Endothelial cell of umbilical vein (primary cell): ENCODE data around the gene GOLGA3. TPM values are rescaled to one million over a fixed set of nuclear protein-coding genes. Genes with fewer than 3 reads are reported as not detected.
"Not testable (repeated sequence)": the region's sequence is repeated elsewhere in the genome, so short reads cannot be mapped to it uniquely, and the experiment has no call there.

Experiments
- BruUV-seq: library from RNA; stranded (reverse); fragments of 400-500 nt; replicated peaks from 2 replicates; lab custom pipeline; 2021; lab: Mats Ljungman, UMichigan
- CTCF ChIA-PET: fragments of 300-600, 350-600 bp; sonication (Branson Sonifier 250); formaldehyde crosslinking; loops from one replicate; lab custom pipeline; 2021; ENCODE audit warnings: antibody characterized with exemption, inconsistent platforms; lab: Charles Lee
- POLR2A ChIA-PET: fragments of 300-600, 350-600 bp; sonication (Branson Sonifier 250); formaldehyde crosslinking; loops from one replicate; lab custom pipeline; 2021; ENCODE audit warnings: antibody characterized with exemption, inconsistent platforms; lab: Charles Lee
- DNase-seq: peaks from one replicate; pipeline ENCODE4 v3.0.0-alpha.2; 2011; ENCODE audit warnings: low read depth, low spot score
- FAIRE-seq: peaks from 2 replicates; lab custom pipeline; 2011; peaks lifted over from hg19 to GRCh38; lab: Jason Lieb, UNC
- H2AFZ ChIP-seq: 2 replicates; pipeline ENCODE4 v1.6.0; 2012; ENCODE audit warnings: low read depth, low read length, control low read depth, inconsistent platforms
- H3K27ac ChIP-seq: 2 replicates; pipeline ENCODE4 v1.5.1; 2011; ENCODE audit warnings: low read depth, mild to moderate bottlenecking, control low read depth, low read length, moderate library complexity; ENCODE audit not compliant: insufficient read depth
- H3K27me3 ChIP-seq, 2 experiments: 2 replicates each; pipeline versions ENCODE4 v1.6.0 to v1.6.1; 2011; ENCODE audit warnings: low read length in 2 of 2, mixed read lengths in 1 of 2; ENCODE audit not compliant: control insufficient read depth in 2 of 2, insufficient read depth in 2 of 2
- H3K36me3 ChIP-seq, 2 experiments: 2 replicates in 1 of 2; 3 replicates in 1 of 2; pipeline ENCODE4 v1.5.1; 2011; ENCODE audit warnings: low read length in 2 of 2, mild to moderate bottlenecking in 1 of 2, moderate library complexity in 1 of 2; ENCODE audit not compliant: control insufficient read depth in 2 of 2, insufficient read depth in 2 of 2; ENCODE audit errors: extremely low read depth in 1 of 2
- H3K4me1 ChIP-seq: 3 replicates; pipeline ENCODE4 v1.5.1; 2011; ENCODE audit warnings: mild to moderate bottlenecking, low read length; ENCODE audit not compliant: control insufficient read depth, insufficient read depth; ENCODE audit errors: extremely low read depth
- H3K4me2 ChIP-seq: 2 replicates; pipeline ENCODE4 v1.6.1; 2011; ENCODE audit warnings: low read length, control low read depth, mixed read lengths; ENCODE audit not compliant: insufficient read depth
- H3K4me3 ChIP-seq, 3 experiments: fragments of 200-600 bp in 1 of 3; sonication (generic), shearing (Covaris generic) in 1 of 3; replicated peaks in 1 of 3; 2 replicates each; pipeline ENCODE4 v1.5.1; 2011 to 2016; ENCODE audit warnings: control low read depth in 3 of 3, low read length in 3 of 3, mild to moderate bottlenecking in 2 of 3, inconsistent platforms in 1 of 3, low read depth in 1 of 3, moderate library complexity in 1 of 3; ENCODE audit not compliant: insufficient read depth in 1 of 3
- H3K79me2 ChIP-seq: 2 replicates; pipeline ENCODE4 v1.6.0; 2012; ENCODE audit warnings: low read length, inconsistent platforms; ENCODE audit not compliant: control insufficient read depth, insufficient read depth
- H3K9ac ChIP-seq: replicated peaks from 2 replicates; pipeline ENCODE3; 2011; ENCODE audit warnings: low read length, control low read depth; ENCODE audit not compliant: insufficient read depth; ENCODE audit errors: extremely low read depth
- H3K9me1 ChIP-seq: replicated peaks from 3 replicates; pipeline ENCODE4 v1.6.0; 2011; ENCODE audit warnings: mild to moderate bottlenecking, low read length; ENCODE audit not compliant: control insufficient read depth, insufficient read depth; ENCODE audit errors: extremely low read depth
- H3K9me3 ChIP-seq: replicated peaks from 2 replicates; pipeline ENCODE4 v1.5.1; 2012; ENCODE audit warnings: low read length, inconsistent platforms; ENCODE audit not compliant: control insufficient read depth, insufficient read depth
- H4K20me1 ChIP-seq: replicated peaks from 2 replicates; pipeline ENCODE3; 2011; ENCODE audit warnings: mild to moderate bottlenecking, low read length; ENCODE audit not compliant: control insufficient read depth, insufficient read depth; ENCODE audit errors: extremely low read depth
- CTCF ChIP-seq, 2 donors: IDR thresholded peaks; 1 replicate in 1 of 2; 2 replicates in 1 of 2; pipeline ENCODE4 v1.5.1; 2011; ENCODE audit warnings: low read length in 2 of 2, mild to moderate bottlenecking in 2 of 2, moderate library complexity in 2 of 2, control low read depth in 1 of 2, inconsistent platforms in 1 of 2, low read depth in 1 of 2; ENCODE audit not compliant: insufficient read depth in 1 of 2; ENCODE audit errors: extremely low read depth in 1 of 2
- EZH2 ChIP-seq: IDR thresholded peaks from 2 replicates; pipeline ENCODE4 v1.6.1; 2012; ENCODE audit warnings: borderline replicate concordance, low read depth, mild to moderate bottlenecking, moderate library complexity, low read length, inconsistent platforms; ENCODE audit not compliant: severe bottlenecking
- FOS ChIP-seq: IDR thresholded peaks from 2 replicates; pipeline ENCODE4 v1.6.1; 2011; ENCODE audit warnings: mild to moderate bottlenecking, low read length, moderate library complexity, borderline replicate concordance; ENCODE audit not compliant: insufficient read depth
- GATA2 ChIP-seq: IDR thresholded peaks from 2 replicates; pipeline ENCODE4 v1.7.0; 2011; ENCODE audit warnings: low read depth, mild to moderate bottlenecking, moderate library complexity, mixed read lengths, low read length; ENCODE audit not compliant: insufficient read length, insufficient read depth
- JUN ChIP-seq: IDR thresholded peaks from 2 replicates; pipeline ENCODE4 v1.6.1; 2011; ENCODE audit warnings: borderline replicate concordance, low read depth; ENCODE audit not compliant: insufficient read length, insufficient read depth
- MAX ChIP-seq: IDR thresholded peaks from 2 replicates; pipeline ENCODE4 v1.6.1; 2011; ENCODE audit not compliant: insufficient read depth, insufficient read length
- MYC ChIP-seq: IDR thresholded peaks from one replicate; pipeline ENCODE4 v1.6.1; 2011; ENCODE audit warnings: mild to moderate bottlenecking, low read depth, low read length
- POLR2A ChIP-seq: IDR thresholded peaks from 2 replicates; pipeline ENCODE4 v1.6.1; 2012; ENCODE audit warnings: low read depth, mild to moderate bottlenecking, control low read depth, low read length
- POLR2AphosphoS5 ChIP-seq: IDR thresholded peaks from 2 replicates; pipeline ENCODE4 v1.6.1; 2012; ENCODE audit warnings: low read depth, mild to moderate bottlenecking, control low read depth, low read length, moderate library complexity; ENCODE audit not compliant: insufficient read depth
- dilution Hi-C: fragments of 300-500 bp; cut with MboI; formaldehyde crosslinking; loops from one replicate; pipeline ENCODE4 v1.15.0; 2019; ENCODE audit warnings: low sequenced_read_pairs; ENCODE audit not compliant: extremely low pct_ligation_motif_present
- intact Hi-C: fragments of 100-400 bp; cut with micrococcal nuclease; formaldehyde crosslinking; loops from one replicate; pipeline ENCODE4 v1.10.0; 2022
- polyA plus RNA-seq, 4 experiments: library from polyadenylated mRNA; depleted of rRNA in 3 of 4; stranded (reverse) in 3 of 4; unstranded in 1 of 4; fragments of >200 nt; gene quantifications; 2 replicates each; pipeline versions ENCODE4 v1.2.1 to v1.2.3, GENCODE V29; 2011 to 2012; ENCODE audit warnings: missing spikeins in 1 of 4
- total RNA-seq: library from RNA; stranded (reverse); gene quantifications from 2 replicates; pipeline ENCODE4 v1.2.3, GENCODE V29; 2021

GOLGA3 gene
- total and polyA plus RNA-seq, 2 donors (not counting 3 experiments of a cell fraction or from before 2014, with no cell fraction given) = 18.4 to 86.0 TPM

- dilution Hi-C loops (no loop called here), intact Hi-C loops (no loop called here)
- no peak for FAIRE-seq
- Histone ChIP-seq H2AFZ (no peak overlapping the region), H3K4me2 (no peak overlapping the region), H3K9me3 (no peaks in the 10 kb centered on the region), H3K9me1 (no peaks in the 10 kb centered on the region), H3K4me1 (no peaks in the 10 kb centered on the region), H3K79me2 (no peaks in the 10 kb centered on the region), H3K27me3 (no peaks in the 10 kb centered on the region), H4K20me1 (no peaks in the 10 kb centered on the region), H3K27ac (no peak overlapping the region), H3K4me3 (no peak overlapping the region), H3K36me3 (peaks cover 28 to 51% of the 10 kb centered on the region in 2 experiments), H3K9ac (no peak overlapping the region)
- DNase-seq = no peak
- BruUV-seq = no TSS peak
- ChIA-PET POLR2A (no interaction called here), CTCF (no interaction called here)
- TF ChIP-seq MYC = no peak
- no peak for TF ChIP-seq CTCF (IDR thresholded peaks at IDR 0.05; ENCODE audit: extremely low read depth in 1 of 2, insufficient read depth in 1 of 2, low read depth in 1 of 2, low read length in 2 of 2)
- no peak for TF ChIP-seq FOS
- no peak for TF ChIP-seq MAX
- TF ChIP-seq POLR2A = no peak
- no peak for TF ChIP-seq GATA2
- TF ChIP-seq JUN = no peak
- TF ChIP-seq EZH2 = no peak
- no peak for TF ChIP-seq POLR2AphosphoS5
Measured at GRCh38 chr12:132856581-132856980, 27.9 kb upstream of the GOLGA3 start.

- H4K20me1 ChIP-seq, H2AFZ ChIP-seq, H3K4me2 ChIP-seq, H3K79me2 ChIP-seq, H3K4me3 ChIP-seq, BruUV-seq, H3K9me1 ChIP-seq, DNase-seq, H3K27me3 ChIP-seq, H3K9ac ChIP-seq, CTCF ChIA-PET, FAIRE-seq, H3K9me3 ChIP-seq, intact Hi-C loops, H3K27ac ChIP-seq, dilution Hi-C loops, H3K4me1 ChIP-seq: not testable (repeated sequence)
- H3K36me3 ChIP-seq = peaks cover 25 to 52% of the 10 kb centered on the region in 2 experiments
- POLR2A ChIA-PET = interaction anchor here (0.7 kb wide), 1 partner anchor 26 kb away, joined by 3 read pairs; no protein-coding TSS in a partner anchor
Measured at GRCh38 chr12:132855211-132855610, 26.5 kb upstream of the GOLGA3 start.
